ENCODE measurements around the gene PSMG2. TPM values are rescaled to one million over a fixed set of nuclear protein-coding genes. Genes with fewer than 3 reads are reported as not detected.
"Not testable (repeated sequence)": the region's sequence is repeated elsewhere in the genome, so short reads cannot be mapped to it uniquely, and the experiment has no call there.

PSMG2 gene
- total RNA-seq, 1 experiment from 2014 or later, result 75.6 TPM

GRCh38 chr18:12745095-12745795, 42.4 kb downstream of the PSMG2 start:
- Histone ChIP-seq H3K4me1 (peaks cover 22% of the 10 kb centered on the region), H3K27me3 (no peaks in the 10 kb centered on the region), H3K27ac (no peak overlapping the region), H3K4me3 (no peak overlapping the region), H3K36me3 (no peaks in the 10 kb centered on the region), H3K9me3 (replicated peaks) (no peaks in the 10 kb centered on the region)
- no peak for DNase-seq

GRCh38 chr18:12747530-12748315, 44.9 kb downstream of the PSMG2 start:
- no peak overlapping the region for H3K27ac ChIP-seq
- DNase-seq, result peak; percentile 13 to 45

GRCh38 chr18:12748671-12749070, 45.8 kb downstream of the PSMG2 start:
- H3K36me3 ChIP-seq, result no peaks in the 10 kb centered on the region
- H3K27ac ChIP-seq, result no peak overlapping the region
- H3K4me1 ChIP-seq, result peaks cover 20% of the 10 kb centered on the region
- no peaks in the 10 kb centered on the region for H3K9me3 ChIP-seq (replicated peaks)
- H3K27me3 ChIP-seq, result no peaks in the 10 kb centered on the region
- DNase-seq, result no peak
- H3K4me3 ChIP-seq, result no peak overlapping the region

More at GRCh38 chr18:12747530-12748315, 44.9 kb downstream of the PSMG2 start:
- Histone ChIP-seq H3K36me3 (no peaks in the 10 kb centered on the region), H3K27me3 (no peaks in the 10 kb centered on the region), H3K9me3 (replicated peaks) (no peaks in the 10 kb centered on the region), H3K4me1 (peaks cover 20% of the 10 kb centered on the region), H3K4me3 (no peak overlapping the region)

- no peaks in the 10 kb centered on the region for H3K9me3 ChIP-seq (replicated peaks)
- H3K4me1 ChIP-seq, result peaks cover 20% of the 10 kb centered on the region
- no peak for DNase-seq
- no peak overlapping the region for H3K27ac ChIP-seq
- H3K27me3 ChIP-seq, result no peaks in the 10 kb centered on the region
- no peak overlapping the region for H3K4me3 ChIP-seq
- no peaks in the 10 kb centered on the region for H3K36me3 ChIP-seq
Measured at GRCh38 chr18:12749121-12749520, 46.3 kb downstream of the PSMG2 start.

GRCh38 chr18:12750076-12750714, 47.4 kb downstream of the PSMG2 start:
- Histone ChIP-seq H3K4me1 (peaks cover 20% of the 10 kb centered on the region), H3K27me3 (no peaks in the 10 kb centered on the region), H3K9me3 (replicated peaks) (no peaks in the 10 kb centered on the region), H3K36me3 (no peaks in the 10 kb centered on the region), H3K4me3 (no peak overlapping the region), H3K27ac (peak overlapping the region; percentile 66)
- DNase-seq, result peak; percentile 80 to 85

GRCh38 chr18:12750715-12751502, 48.1 kb downstream of the PSMG2 start:
- no peaks in the 10 kb centered on the region for H3K27me3 ChIP-seq
- no peak overlapping the region for H3K4me3 ChIP-seq
- H3K27ac ChIP-seq, result peak overlapping the region; percentile 66
- no peak for DNase-seq
- H3K36me3 ChIP-seq, result no peaks in the 10 kb centered on the region
- no peaks in the 10 kb centered on the region for H3K9me3 ChIP-seq (replicated peaks)
- peaks cover 20% of the 10 kb centered on the region for H3K4me1 ChIP-seq

GRCh38 chr18:12751503-12751884, 48.7 kb downstream of the PSMG2 start:
- Histone ChIP-seq H3K27me3 (no peaks in the 10 kb centered on the region), H3K4me3 (no peak overlapping the region), H3K4me1 (peaks cover 20% of the 10 kb centered on the region), H3K36me3 (no peaks in the 10 kb centered on the region), H3K9me3 (replicated peaks) (no peaks in the 10 kb centered on the region), H3K27ac (no peak overlapping the region)
- no peak for DNase-seq

- Histone ChIP-seq H3K27ac (no peak overlapping the region), H3K4me1 (peaks cover 20% of the 10 kb centered on the region), H3K27me3 (no peaks in the 10 kb centered on the region), H3K9me3 (replicated peaks) (no peaks in the 10 kb centered on the region), H3K4me3 (no peak overlapping the region), H3K36me3 (no peaks in the 10 kb centered on the region)
- no peak for DNase-seq
Measured at GRCh38 chr18:12751891-12752290, 49.0 kb downstream of the PSMG2 start.

- H3K9me3 ChIP-seq (replicated peaks), result no peaks in the 10 kb centered on the region
- H3K4me3 ChIP-seq, result no peak overlapping the region
- no peak for DNase-seq
- no peaks in the 10 kb centered on the region for H3K36me3 ChIP-seq
- H3K27me3 ChIP-seq, result no peaks in the 10 kb centered on the region
- no peak overlapping the region for H3K27ac ChIP-seq
- peaks cover 9% of the 10 kb centered on the region for H3K4me1 ChIP-seq
Measured at GRCh38 chr18:12754511-12754910, 51.7 kb downstream of the PSMG2 start.

- DNase-seq; H3K4me1 ChIP-seq; H3K27ac ChIP-seq; H3K27me3 ChIP-seq; H3K9me3 ChIP-seq (replicated peaks); H3K4me3 ChIP-seq; H3K36me3 ChIP-seq: not testable (repeated sequence)
Measured at GRCh38 chr18:12755606-12756005, 52.8 kb downstream of the PSMG2 start.

- not testable (repeated sequence) for DNase-seq; H3K9me3 ChIP-seq (replicated peaks); H3K36me3 ChIP-seq; H3K4me1 ChIP-seq; H3K4me3 ChIP-seq; H3K27me3 ChIP-seq; H3K27ac ChIP-seq
Measured at GRCh38 chr18:12756619-12757239, 53.9 kb downstream of the PSMG2 start.

GRCh38 chr18:12758566-12758965, 55.7 kb downstream of the PSMG2 start:
- not testable (repeated sequence) for H3K4me1 ChIP-seq; H3K36me3 ChIP-seq; H3K4me3 ChIP-seq; DNase-seq; H3K9me3 ChIP-seq (replicated peaks); H3K27me3 ChIP-seq; H3K27ac ChIP-seq

GRCh38 chr18:12765126-12765525, 62.3 kb downstream of the PSMG2 start:
- no peaks in the 10 kb centered on the region for H3K4me1 ChIP-seq
- H3K27me3 ChIP-seq, result no peaks in the 10 kb centered on the region
- H3K4me3 ChIP-seq, result no peak overlapping the region
- no peaks in the 10 kb centered on the region for H3K9me3 ChIP-seq (replicated peaks)
- no peak for DNase-seq
- H3K36me3 ChIP-seq, result no peaks in the 10 kb centered on the region
- no peak overlapping the region for H3K27ac ChIP-seq

- H3K36me3 ChIP-seq, result no peaks in the 10 kb centered on the region
- no peaks in the 10 kb centered on the region for H3K27me3 ChIP-seq
- no peak overlapping the region for H3K27ac ChIP-seq
- H3K4me1 ChIP-seq, result no peaks in the 10 kb centered on the region
- no peak overlapping the region for H3K4me3 ChIP-seq
- DNase-seq, result no peak
- H3K9me3 ChIP-seq (replicated peaks), result no peaks in the 10 kb centered on the region
Measured at GRCh38 chr18:12765586-12765985, 62.7 kb downstream of the PSMG2 start.
